GM12864 (cell line): ENCODE measurements around the gene TAF3.

Experiments
- DNase-seq: peaks from one replicate; pipeline ENCODE4 v3.0.0-alpha.2; 2011; ENCODE audit warnings: low read depth
- H3K4me3 ChIP-seq: 2 replicates; pipeline ENCODE4 v1.5.1; 2011; ENCODE audit warnings: mild to moderate bottlenecking, low read depth, low read length, control low read depth
- TF ChIP-seq, protein P1 (sequence below): IDR thresholded peaks from 2 replicates; pipeline ENCODE4 v1.5.1; 2011; ENCODE audit warnings: low read depth, mild to moderate bottlenecking, moderate library complexity, low read length, control low read depth, inconsistent platforms; ENCODE audit errors: missing control alignments

TAF3 gene

DNA sequence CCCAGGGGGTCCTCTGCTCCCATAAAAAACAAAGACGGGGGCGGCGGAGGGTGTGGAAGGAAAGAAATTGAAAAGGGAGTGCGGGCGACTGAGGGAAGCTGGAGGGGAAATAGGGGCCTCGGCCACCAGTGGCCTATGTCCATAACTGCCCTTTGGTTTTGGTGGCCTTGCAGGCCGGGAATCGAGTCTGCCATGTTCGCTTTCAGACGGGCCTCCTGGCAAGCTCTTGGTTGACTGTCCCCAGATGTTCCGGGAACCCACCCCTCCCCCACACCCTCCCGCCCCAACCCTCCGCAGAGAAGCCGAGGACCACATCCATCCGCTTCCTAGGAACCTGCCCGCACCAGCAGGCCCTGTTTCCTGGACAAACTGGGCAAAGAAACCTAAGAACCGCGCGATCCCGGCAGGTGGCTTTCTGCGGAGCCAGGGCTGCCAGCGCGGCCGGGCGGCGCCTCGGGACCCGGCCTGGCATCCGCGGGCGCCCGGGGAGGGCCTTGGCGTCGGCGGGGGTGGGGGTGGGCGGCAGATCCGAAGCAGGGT lies 216.2 kb downstream of the TAF3 start:
- no peak for DNase-seq

DNA sequence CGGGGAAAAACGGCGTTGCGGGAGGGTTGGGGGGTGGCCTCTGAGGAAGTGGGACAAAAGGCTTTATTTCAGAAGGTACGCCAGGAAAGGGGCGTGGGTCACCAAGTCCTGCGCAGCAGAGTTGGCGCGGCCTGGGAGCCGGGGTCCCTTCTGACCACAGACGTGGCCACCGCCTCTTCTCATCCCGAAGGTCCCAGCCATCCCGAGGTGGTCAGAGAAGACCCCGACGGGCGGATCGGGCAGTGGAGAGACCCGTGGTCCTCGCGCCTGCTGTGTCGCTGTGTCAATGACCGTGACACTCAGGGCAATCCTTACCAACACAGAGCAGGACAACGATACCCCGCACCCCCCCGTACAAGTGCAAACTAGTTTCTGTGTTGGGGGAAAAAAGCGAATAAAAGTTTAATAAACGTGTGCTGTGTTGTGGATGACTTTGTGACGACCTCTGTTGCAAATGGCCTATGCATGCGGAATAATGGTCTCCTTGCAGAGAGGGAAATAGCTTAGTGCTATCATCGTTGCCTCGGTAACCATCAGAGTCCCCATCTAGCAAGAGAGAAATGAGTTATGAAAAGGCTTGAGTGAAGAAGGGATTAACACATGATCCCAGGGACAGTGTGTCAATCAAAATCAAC lies 216.8 kb downstream of the TAF3 start:
- TF ChIP-seq, protein P1, sequence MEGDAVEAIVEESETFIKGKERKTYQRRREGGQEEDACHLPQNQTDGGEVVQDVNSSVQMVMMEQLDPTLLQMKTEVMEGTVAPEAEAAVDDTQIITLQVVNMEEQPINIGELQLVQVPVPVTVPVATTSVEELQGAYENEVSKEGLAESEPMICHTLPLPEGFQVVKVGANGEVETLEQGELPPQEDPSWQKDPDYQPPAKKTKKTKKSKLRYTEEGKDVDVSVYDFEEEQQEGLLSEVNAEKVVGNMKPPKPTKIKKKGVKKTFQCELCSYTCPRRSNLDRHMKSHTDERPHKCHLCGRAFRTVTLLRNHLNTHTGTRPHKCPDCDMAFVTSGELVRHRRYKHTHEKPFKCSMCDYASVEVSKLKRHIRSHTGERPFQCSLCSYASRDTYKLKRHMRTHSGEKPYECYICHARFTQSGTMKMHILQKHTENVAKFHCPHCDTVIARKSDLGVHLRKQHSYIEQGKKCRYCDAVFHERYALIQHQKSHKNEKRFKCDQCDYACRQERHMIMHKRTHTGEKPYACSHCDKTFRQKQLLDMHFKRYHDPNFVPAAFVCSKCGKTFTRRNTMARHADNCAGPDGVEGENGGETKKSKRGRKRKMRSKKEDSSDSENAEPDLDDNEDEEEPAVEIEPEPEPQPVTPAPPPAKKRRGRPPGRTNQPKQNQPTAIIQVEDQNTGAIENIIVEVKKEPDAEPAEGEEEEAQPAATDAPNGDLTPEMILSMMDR = no peak
- no peak for DNase-seq
- no peak overlapping the region for H3K4me3 ChIP-seq

More for the DNA sequence above, 216.2 kb downstream of the TAF3 start:
- H3K4me3 ChIP-seq = no peak overlapping the region
- TF ChIP-seq, protein P1 = no peak

DNA sequence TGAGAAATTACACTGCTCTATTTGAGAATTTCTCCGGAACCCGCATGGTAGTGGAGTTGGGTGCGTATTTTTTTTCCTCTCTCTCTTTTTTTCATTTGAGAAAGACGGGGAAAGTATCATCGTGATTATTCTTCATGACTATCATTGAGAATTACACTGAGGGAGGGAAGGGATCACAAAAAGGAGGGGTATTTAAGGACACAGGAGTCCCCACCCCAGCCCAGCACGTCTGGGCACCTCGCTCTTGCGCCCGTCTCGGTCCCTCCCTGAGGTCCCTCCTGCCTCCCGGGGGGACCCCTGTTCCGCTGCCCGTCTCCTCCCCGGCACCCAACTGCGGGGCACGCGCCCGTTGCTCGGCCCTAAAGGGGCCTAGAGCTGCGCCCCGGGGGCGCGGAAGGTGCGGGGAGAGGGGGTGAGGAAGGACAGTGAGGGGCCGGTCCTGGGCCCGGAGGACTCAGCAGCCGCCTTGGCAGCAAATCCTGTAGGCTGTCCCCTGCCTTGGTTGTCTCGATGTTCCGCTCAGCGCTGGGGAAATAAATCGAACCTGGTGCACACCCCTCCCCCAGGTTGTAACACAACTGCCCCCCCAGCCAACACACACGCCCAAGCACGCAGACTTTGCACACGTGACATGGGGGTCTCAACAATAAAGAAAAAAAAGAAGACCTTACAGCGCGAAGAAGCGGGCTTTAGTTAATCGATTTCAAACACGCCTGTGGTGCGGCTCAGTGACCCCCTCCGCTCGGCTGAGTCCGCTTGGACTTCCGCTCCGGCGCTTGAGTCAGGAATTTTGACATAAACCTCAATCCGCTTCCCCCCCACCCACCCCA lies 217.6 kb downstream of the TAF3 start:
- TF ChIP-seq, protein P1 = no peak
- H3K4me3 ChIP-seq = no peak overlapping the region
- no peak for DNase-seq

DNA sequence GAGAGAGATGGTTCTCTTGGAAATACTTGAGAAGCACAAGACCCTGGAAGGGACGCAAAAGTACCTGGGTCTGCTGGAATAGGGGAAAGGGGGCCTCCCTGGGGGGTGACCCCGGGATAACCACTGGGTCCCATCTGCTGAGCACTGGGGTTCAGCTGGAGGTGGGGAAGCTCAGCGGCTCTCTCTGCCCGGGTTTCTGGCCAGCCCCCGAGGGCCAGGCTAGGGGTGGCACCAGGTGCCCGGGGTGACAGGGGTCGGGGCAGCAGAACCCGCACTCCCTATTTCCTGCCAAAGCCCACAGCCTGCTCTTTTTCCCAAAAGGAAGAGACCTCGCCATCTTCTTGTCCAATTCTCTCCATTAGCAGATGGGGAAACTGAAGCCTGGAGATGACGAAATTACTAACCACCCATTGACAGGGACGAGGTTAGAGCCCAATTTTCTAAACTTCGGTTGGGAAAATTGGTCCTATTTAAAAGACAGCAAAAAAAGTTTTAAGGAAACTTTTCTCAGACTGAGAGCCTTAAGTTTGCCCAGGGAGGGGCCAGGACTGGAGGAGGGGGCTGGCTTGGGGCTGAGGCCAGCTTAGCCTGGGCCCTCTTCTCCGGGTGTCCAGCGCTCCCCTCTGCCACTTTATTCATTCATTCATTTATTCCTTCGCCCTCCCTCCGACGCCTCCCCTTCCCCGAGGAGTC lies 218.3 kb downstream of the TAF3 start:
- TF ChIP-seq, protein P1 = no peak
- no peak overlapping the region for H3K4me3 ChIP-seq
- DNase-seq = no peak

DNA sequence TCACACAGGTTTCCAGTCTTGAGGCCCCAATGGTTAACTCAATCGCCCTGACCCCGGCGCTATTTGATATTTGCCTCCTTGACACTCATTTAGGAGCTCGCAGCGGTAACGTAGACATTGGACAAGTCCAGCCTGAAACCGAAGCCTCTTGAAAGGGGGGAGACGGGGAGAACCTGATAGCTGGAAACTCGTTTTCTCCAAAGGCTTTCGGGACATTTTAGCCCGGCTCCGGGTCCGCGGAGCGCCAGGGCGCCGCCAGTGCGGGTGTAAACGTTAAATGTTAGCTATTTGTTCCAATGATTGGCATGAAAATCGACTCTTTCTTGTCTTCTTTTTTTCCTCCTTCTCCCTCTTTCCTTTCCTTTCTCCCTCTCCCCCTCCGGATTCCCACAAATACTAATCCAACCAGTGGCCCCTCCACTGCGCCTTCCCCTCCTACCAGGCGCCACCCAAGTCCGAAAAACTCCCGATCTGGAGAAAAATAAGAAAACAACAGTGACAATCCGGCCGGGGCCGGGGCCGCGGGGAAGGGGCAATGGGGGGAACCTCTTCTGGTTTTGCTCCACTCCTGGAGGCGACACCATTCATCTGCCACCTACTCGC lies 219.0 kb downstream of the TAF3 start:
- no peak overlapping the region for H3K4me3 ChIP-seq
- DNase-seq = no peak

More for the DNA sequence above, 219.0 kb downstream of the TAF3 start:
- TF ChIP-seq, protein P1 = no peak
